SK-N-SH treated with all-trans-retinoic acid at 6 μM for 48 hours (cell line): Measurements from ENCODE around the gene SCRN3.

Experiments
- BACH2 ChIP-seq: fragments of 250-450 bp; sonication (Bioruptor Pico); IDR thresholded peaks from 2 replicates; pipeline ENCODE4 v1.9.0; 2021; ENCODE audit warnings: mild to moderate bottlenecking, borderline replicate concordance
- CREB5 ChIP-seq: fragments of 250-450 bp; sonication (Bioruptor Pico); IDR thresholded peaks from 2 replicates; pipeline ENCODE4 v1.5.1; 2020; ENCODE audit warnings: low read depth, mild to moderate bottlenecking, moderate library complexity
- GLIS3 ChIP-seq: fragments of 250-450 bp; sonication (Bioruptor Pico); IDR thresholded peaks from 2 replicates; pipeline ENCODE4 v1.5.0; 2020; ENCODE audit warnings: mild to moderate bottlenecking, moderate library complexity
- PATZ1 ChIP-seq: fragments of 250-450 bp; sonication (Bioruptor Pico); IDR thresholded peaks from 2 replicates; pipeline ENCODE4 v1.8.0; 2020; ENCODE audit warnings: mild to moderate bottlenecking, moderate library complexity, borderline replicate concordance
- RARB ChIP-seq: fragments of 250-450 bp; sonication (Bioruptor Pico); IDR thresholded peaks from 2 replicates; pipeline ENCODE4 v1.8.0; 2021; ENCODE audit warnings: mild to moderate bottlenecking, moderate library complexity
- SNAI2 ChIP-seq: fragments of 250-450 bp; sonication (Bioruptor Pico); IDR thresholded peaks from 2 replicates; pipeline ENCODE4 v1.5.0; 2020; ENCODE audit warnings: mild to moderate bottlenecking, moderate library complexity
- TSHZ2 ChIP-seq: fragments of 250-450 bp; sonication (Bioruptor Pico); IDR thresholded peaks from 2 replicates; pipeline ENCODE4 v1.5.0; 2020; ENCODE audit warnings: mild to moderate bottlenecking, moderate library complexity
- ZFP3 ChIP-seq: fragments of 250-450 bp; sonication (Bioruptor Pico); IDR thresholded peaks from 2 replicates; pipeline ENCODE4 v1.5.0; 2020; ENCODE audit warnings: mild to moderate bottlenecking, moderate library complexity
- ZFP30 ChIP-seq: fragments of 450-650 bp; formaldehyde crosslinking; IDR thresholded peaks from 2 replicates; pipeline ENCODE4 v1.5.0; 2022; ENCODE audit warnings: mild to moderate bottlenecking, moderate library complexity

- TF ChIP-seq GLIS3 (CRISPR knock-in tag): no peak
- no peak for TF ChIP-seq BACH2 (CRISPR knock-in tag)
- no peak for TF ChIP-seq PATZ1 (CRISPR knock-in tag)
- TF ChIP-seq ZFP3 (CRISPR knock-in tag): no peak
- TF ChIP-seq SNAI2 (CRISPR knock-in tag): no peak
- no peak for TF ChIP-seq ZFP30
- no peak for TF ChIP-seq RARB
- TF ChIP-seq TSHZ2 (CRISPR knock-in tag): no peak
- no peak for TF ChIP-seq CREB5
Observed at GRCh38 chr2:174395969-174396630, 570 bp downstream of the SCRN3 start.
